Measurements from ENCODE around the gene LRCH1. TPM values are rescaled to one million over a fixed set of nuclear protein-coding genes. Genes with fewer than 3 reads are reported as not detected.

The LRCH1 gene
- total and polyA plus RNA-seq, 10 of the 15 experiments (the other 5 are each of a cell fraction or from before 2014, with no cell fraction given), result 5.3 to 48.9 (median 14.4) TPM

GRCh38 chr13:46631179-46631542 is 78.2 kb downstream of the LRCH1 start (continued):
- TF ChIP-seq BCL3 (IDR thresholded peaks at IDR 0.05; ENCODE audit: borderline replicate concordance, insufficient read depth, low read depth, low read length, poor library complexity, severe bottlenecking) (no peak), JUNB (IDR thresholded peaks at IDR 0.05) (0 out of 2 replicates have a peak, but pooled peaks have one; percentile 13), ASH2L (IDR thresholded peaks at IDR 0.05; ENCODE audit: borderline replicate concordance, low read depth) (no peak), KDM1A (IDR thresholded peaks at IDR 0.05; ENCODE audit: borderline replicate concordance) (no peak), ATF7 (IDR thresholded peaks at IDR 0.05; ENCODE audit: low read depth) (no peak), ESRRA (IDR thresholded peaks at IDR 0.05; ENCODE audit: low read length) (no peak), RAD51 (IDR thresholded peaks at IDR 0.05) (no peak), ZNF24 (IDR thresholded peaks at IDR 0.05) (no peak), EP300 (IDR thresholded peaks at IDR 0.05; ENCODE audit: borderline replicate concordance in 1 of 2, control insufficient read depth in 1 of 2, low read depth in 2 of 2, low read length in 2 of 2) (0 out of 4 replicates have a peak, but pooled peaks of 1 of the 2 experiments have one; percentile 31), MTA2 (IDR thresholded peaks at IDR 0.05; ENCODE audit: low read depth) (peak; percentile 51), HDGF (IDR thresholded peaks at IDR 0.05) (no peak), RUNX3 (IDR thresholded peaks at IDR 0.05; ENCODE audit: low read length) (0 out of 2 replicates have a peak, but pooled peaks have one; percentile 28), PBX3 (IDR thresholded peaks at IDR 0.05; ENCODE audit: insufficient replicate concordance, low read depth, low read length) (no peak), NR2F1 (conservative IDR thresholded peaks at IDR 0.05) (no peak), SIN3A (IDR thresholded peaks at IDR 0.05; ENCODE audit: low read depth, low read length) (no peak), POLR2AphosphoS5 (IDR thresholded peaks at IDR 0.05; ENCODE audit: low read length) (no peak), ZBTB33 (IDR thresholded peaks at IDR 0.05) (no peak), SPI1 (IDR thresholded peaks at IDR 0.05; ENCODE audit: borderline replicate concordance, insufficient read depth, low read depth, low read length) (no peak)

Measured in GM12878 (cell line).